ENCODE data around the gene ZBTB40. TPM values are rescaled to one million over a fixed set of nuclear protein-coding genes. Genes with fewer than 3 reads are reported as not detected.

Gene ZBTB40
- total RNA-seq, 1 experiment from 2014 or later: 11.2 TPM

DNA sequence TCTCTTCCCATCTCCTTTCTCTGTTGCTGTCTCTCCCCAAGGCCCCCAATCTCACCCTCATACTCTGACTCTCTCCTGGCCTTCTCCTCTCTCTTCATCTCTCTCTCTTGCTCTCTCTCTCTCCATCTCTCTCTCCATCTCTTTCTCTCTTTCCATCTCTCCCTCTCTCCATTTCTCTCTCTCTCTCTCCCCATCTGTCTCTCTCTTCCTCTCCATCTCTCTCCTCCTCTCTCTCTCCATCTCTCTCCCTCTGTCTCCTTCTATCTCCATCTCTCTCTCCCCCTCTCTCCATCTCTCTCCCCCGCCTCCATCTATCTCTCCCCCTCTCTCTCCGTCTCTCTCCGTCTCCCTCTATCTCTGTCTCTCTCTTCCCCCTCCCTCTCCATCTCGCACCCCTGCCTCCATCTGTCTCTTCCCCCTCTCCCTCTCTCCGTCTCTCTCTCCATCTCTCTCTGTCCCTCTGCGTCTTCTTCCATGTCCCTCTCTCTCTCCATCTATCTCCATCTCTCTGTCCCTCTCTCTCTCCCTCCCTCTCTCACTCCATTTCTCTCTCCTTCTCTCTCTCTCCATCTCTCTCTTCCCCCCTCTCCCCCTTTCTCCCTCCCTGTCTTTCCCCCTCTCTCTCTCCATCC is 95.7 kb downstream of the ZBTB40 start:
- H3K4me3 ChIP-seq: no peak overlapping the region
- H3K9me3 ChIP-seq: no peaks in the 10 kb centered on the region
- no peaks in the 10 kb centered on the region for H3K36me3 ChIP-seq
- no peak for DNase-seq
- peaks cover 3% of the 10 kb centered on the region; the same call in 1 of the 2 replicates for H3K27me3 ChIP-seq

DNA sequence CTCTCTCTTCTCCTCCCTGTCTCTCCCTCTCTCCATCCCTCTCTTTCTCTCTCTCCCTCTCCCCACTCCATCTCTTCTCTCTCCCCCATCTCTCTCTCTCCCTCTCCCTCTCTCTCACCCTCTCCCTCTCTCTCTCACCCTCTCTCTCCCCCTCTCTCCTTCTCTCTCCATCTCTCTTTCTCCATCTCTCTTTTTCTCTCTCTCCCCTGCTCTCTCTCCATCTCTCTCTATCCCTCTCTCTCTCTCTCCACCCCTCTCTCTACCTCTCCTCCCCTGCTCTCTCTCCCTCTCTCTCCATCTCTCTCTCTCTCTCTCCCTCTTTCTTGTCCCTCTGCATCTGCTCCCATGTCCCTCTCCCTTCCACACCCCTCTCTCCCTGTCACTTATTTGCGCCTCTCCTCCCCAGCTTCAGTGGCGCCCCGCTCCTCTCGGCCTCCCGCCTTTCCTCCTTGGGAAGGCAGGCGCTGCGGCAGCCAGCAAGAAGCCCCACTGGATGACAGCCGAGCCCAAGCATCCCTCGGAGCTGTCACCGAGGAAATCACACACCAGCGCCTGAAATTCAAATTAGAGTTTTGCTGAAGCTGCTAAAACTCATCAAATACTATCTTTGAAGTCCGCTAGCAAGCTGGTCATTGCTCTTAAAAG is 96.3 kb downstream of the ZBTB40 start:
- H3K27me3 ChIP-seq: peaks cover 3% of the 10 kb centered on the region; the same call in 1 of the 2 replicates
- H3K36me3 ChIP-seq: no peaks in the 10 kb centered on the region
- no peaks in the 10 kb centered on the region for H3K9me3 ChIP-seq
- H3K4me3 ChIP-seq: no peak overlapping the region
- no peak for DNase-seq

DNA sequence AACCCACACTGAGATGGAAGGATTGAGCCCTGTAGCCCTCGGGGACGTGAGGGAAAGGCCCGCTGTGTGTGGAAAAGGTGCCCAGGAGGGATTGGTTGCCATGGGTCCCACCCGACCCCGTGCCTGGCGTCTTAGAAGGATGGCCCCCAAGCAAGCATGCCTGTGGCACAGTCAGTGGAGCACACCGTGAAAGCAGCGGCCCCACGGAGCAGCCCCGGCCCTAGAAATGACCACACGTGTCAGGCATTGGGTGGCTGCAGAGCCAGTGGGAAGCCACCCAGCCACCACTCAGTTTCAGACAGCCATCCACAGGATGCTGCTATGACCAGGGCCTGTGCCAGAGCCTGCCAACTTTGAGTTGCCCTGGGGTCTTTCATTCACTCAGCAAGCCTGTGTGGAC is 98.4 kb downstream of the ZBTB40 start:
- Histone ChIP-seq H3K27me3 (peaks cover 3% of the 10 kb centered on the region; the same call in 1 of the 2 replicates), H3K4me3 (no peak overlapping the region), H3K9me3 (no peaks in the 10 kb centered on the region), H3K36me3 (no peaks in the 10 kb centered on the region)
- DNase-seq: no peak

DNA sequence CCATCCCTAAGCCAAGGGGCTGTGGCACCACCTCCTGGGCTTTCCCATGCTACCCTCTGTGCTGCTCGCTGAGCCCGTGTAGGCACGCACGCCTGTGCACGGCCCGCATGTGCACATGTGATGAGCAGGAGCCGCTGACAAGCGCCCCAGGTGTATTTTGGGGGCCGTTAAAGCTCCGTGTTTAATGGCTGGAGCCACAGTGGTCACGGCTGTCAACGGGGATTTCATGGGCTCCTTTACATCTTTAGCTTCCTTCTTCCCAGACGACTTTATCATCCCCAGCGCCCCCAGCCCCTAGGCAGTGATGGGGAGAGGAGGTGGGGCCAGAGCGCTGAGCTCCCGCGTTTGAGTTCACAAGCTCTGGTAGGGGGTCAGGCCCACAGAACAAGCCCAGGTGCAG is 99.9 kb downstream of the ZBTB40 start:
- Histone ChIP-seq H3K27me3 (peaks cover 3% of the 10 kb centered on the region; the same call in 1 of the 2 replicates), H3K4me3 (no peak overlapping the region), H3K36me3 (no peaks in the 10 kb centered on the region), H3K9me3 (no peaks in the 10 kb centered on the region)
- no peak for DNase-seq

DNA sequence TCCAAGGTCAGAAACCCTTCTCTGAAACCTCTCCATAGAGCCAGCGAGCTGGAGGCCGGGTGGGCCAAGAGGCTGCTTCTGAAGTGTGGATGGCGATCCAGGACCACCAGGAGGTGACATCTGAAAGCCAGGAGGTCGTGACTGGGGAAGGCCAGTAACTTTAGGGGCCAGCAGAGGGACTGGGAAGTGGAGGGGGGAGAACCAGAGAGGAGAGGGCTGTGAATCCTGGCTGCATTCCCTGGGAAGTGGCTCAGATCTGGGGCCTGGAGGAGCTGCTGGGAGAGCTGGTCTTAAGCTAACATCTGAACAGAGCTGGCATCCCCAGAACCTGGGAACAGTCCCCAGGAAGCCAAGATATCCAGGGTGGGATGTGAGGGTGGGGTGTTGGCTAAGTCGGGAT is 100.4 kb downstream of the ZBTB40 start:
- DNase-seq: no peak
- Histone ChIP-seq H3K36me3 (no peaks in the 10 kb centered on the region), H3K4me3 (no peak overlapping the region), H3K27me3 (peaks cover 3% of the 10 kb centered on the region; the same call in 1 of the 2 replicates), H3K9me3 (no peaks in the 10 kb centered on the region)

DNA sequence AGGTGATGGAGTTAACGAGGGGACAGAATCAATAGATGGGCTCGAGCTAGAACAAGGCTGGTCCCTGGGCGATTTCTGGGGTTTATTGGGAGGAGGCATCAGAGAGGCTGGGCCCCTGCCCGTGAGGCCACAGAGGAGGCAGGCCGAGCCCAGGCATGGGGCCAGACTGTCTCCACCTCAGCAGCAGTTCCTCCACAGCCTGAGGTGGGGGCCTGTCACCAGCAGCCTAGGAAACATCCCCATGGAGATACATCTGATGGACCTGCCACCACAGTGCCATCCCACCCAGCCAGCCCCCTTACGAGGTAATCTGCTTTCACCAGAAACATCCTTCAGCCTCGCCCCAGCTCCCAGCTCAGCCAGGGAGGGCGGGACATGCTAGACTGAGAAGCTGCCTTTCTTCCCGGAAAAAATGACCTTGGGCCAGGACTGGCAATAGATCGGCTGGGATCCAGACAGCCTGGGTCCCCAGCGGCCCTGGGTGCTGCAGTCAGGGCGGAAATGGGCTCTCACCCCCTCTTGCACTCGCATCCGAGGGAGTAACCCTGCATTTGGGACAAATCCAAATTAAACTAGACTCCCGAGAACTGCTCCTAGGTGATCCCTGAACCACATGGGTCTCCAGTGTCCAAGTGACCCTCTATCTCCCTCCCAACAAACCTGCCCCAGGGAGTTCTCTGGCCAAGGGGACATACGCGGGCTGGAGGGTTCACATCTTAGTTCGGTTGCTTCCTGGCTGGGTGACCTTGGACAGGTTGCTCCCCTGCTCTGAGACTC is 101.6 kb downstream of the ZBTB40 start:
- Histone ChIP-seq H3K9me3 (no peaks in the 10 kb centered on the region), H3K27me3 (no peaks in the 10 kb centered on the region; the same call in 1 of the 2 replicates), H3K4me3 (no peak overlapping the region), H3K36me3 (no peaks in the 10 kb centered on the region)
- DNase-seq: no peak

DNA sequence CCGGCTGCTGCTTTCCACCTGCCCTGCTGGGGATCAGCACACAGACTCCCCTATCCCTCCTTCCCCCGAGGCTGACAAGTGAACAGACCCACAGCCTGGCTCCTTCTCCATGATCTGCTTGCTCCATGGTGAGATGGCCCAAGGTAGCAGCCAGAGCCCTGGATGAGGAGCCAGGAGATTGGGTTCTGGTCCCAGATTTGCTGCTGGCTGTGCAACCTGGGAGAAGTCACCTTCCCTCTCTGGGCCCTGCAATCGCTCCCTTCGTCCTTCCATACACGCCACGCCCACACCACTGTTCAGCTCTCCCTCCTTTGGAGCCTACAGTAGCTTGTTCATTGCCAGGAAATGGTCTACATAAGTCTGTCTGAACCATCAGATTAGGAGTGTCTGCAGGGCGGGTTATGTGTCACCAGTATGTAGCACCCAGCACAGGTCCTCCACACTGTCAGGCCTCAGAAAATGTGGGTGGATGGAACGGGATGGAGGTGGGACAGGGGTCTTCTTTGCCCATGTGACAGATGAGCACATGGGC is 102.4 kb downstream of the ZBTB40 start:
- no peaks in the 10 kb centered on the region for H3K9me3 ChIP-seq
- H3K36me3 ChIP-seq: no peaks in the 10 kb centered on the region
- H3K4me3 ChIP-seq: no peak overlapping the region
- H3K27me3 ChIP-seq: peaks cover 4% of the 10 kb centered on the region; the same call in 1 of the 2 replicates
- DNase-seq: no peak

DNA sequence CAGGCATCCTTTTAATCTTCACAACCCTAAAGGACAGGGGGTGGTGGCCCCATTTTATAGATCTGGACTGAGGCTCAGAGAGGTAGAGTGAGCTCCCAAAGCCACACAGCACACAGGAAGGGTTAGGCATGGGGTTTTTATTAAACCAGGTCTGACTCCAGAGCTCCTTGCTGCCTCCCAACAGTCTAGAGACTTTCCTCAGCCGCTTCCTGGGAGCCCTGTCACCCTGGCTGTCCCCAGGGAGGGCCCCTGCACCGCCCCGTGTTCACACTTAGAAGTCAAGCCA is 103.7 kb downstream of the ZBTB40 start:
- H3K9me3 ChIP-seq: no peaks in the 10 kb centered on the region
- H3K36me3 ChIP-seq: no peaks in the 10 kb centered on the region
- no peak for DNase-seq
- no peak overlapping the region for H3K4me3 ChIP-seq
- peaks cover 15% of the 10 kb centered on the region for H3K27me3 ChIP-seq

DNA sequence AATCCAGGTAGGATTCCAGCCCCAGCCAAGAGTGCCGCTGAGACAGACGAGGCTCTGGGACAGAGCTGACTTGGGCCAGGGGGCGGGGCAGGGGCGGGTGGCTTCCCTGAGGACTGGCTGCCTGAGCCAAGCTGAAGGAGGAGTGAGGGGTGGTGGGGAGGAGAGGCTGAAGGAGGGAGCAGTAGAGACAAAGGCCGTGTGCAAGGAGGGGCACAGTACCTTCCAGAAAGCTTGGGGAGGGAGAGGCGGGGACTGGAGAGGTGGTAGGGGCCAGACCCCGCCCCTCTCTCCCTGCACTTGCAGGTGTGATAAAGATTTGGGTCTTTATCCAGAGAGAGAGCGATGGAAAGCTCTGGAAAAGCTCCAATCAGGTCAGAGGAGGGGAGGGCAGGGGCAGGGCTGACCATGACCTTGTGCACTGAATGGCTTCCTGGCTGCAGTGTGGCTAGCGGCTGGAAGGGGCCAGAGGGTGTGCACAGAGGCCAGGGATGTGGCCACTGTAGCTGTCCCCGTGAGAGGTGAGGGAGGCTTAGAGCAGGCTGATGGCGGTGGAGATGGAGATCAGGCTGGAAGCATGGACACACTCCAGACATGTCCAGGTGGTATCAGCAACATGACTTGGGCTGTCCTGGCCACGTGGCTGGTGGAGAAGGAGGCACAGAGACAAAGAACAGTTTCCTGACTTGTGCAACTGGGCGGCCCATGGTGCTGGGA is 104.9 kb downstream of the ZBTB40 start:
- Histone ChIP-seq H3K36me3 (no peaks in the 10 kb centered on the region), H3K27me3 (peaks cover 27% of the 10 kb centered on the region), H3K9me3 (no peaks in the 10 kb centered on the region), H3K4me3 (no peak overlapping the region)
- DNase-seq: no peak

DNA sequence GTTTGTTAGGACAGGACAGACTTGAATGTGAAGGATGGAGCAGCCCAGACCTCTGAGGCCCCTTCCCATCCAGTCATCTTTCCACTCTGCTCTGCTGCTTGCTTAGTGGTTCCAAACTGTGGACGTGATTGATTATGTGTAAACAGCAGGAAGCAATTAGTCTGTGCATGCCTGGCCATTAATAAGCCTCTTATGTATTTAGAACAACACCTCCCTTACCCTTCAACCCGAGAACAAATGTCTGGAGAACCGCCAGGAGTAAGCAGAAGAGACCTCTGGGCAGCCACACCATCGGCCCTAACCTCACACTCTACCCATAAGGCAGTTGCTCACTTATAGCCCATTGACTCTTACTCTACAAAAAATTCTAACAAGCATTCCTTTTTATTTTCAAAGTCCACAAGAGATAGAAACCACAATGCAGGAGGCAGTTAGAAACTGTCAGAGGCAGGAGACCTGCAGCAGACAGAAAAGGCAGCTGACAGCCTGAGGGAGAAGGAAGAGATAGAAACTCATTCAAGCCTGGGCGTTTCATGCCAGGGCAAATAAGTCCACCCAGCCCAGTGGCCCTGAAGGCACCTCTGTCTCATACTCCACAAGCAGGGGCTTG is 105.8 kb downstream of the ZBTB40 start:
- no peak overlapping the region for H3K4me3 ChIP-seq
- H3K9me3 ChIP-seq: no peaks in the 10 kb centered on the region
- no peaks in the 10 kb centered on the region for H3K36me3 ChIP-seq
- peaks cover 35% of the 10 kb centered on the region for H3K27me3 ChIP-seq
- DNase-seq: no peak

DNA sequence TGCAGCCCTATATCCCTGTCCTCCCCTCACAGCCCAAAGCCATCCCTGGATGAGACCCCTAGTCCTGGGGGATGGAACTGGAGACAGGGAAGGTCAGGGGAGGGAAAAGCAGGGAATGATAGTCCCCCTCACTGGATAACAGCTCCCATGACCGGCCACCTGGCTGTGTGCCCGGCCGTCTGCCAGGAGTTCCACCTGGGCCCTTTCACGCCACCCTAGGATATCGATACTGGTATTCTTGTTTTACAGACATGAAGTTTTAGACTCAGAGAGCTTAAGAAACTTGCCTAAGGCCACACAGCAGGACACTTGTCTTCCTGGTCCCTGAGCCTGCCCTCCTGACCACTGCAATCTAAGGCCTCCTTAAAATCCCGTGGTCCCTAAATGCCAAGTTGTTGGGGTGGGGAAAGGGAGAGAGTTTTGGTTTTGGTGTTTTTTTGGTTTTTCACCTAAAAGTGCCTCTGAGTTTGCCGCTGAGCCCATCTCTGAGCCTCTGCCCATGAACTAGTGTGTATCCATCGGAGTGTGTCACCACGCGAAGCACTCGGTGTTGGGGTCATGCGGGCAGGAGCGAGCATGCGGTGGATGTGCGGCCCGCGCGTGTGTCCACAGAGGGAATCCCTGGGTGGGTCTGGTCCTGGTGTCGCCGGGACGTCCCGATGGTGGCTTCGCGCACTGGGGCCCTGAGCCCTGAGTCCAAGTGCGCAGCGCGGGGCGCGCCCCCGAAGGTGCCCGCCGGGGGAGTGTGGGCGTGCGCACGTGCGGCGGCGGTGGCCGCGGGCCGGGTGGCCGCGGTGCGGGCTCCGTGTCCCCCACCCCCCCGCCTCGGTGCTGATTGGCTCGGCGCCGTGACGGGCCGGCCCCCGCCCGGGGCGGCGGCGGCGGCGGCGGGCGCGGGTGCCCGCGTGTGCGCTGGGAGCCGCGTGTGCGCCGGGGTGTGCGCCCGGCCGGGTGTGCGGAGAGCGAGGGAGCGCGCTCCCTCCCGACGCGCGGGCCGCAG is 111.2 kb downstream of the ZBTB40 start, which contains the start of gene EPHA8:
EPHA8 (plus strand) TSS at position 906 of the 1,000 bp plus-strand sequence. CDS start 147 bp downstream, outside the sequence.
- DNase-seq: no peak
- Histone ChIP-seq H3K36me3 (no peaks in the 10 kb centered on the region), H3K4me3 (no peak within 1 kb of the TSS), H3K9me3 (no peaks in the 10 kb centered on the region), H3K27me3 (peaks cover 49% of the 10 kb centered on the region)

DNA sequence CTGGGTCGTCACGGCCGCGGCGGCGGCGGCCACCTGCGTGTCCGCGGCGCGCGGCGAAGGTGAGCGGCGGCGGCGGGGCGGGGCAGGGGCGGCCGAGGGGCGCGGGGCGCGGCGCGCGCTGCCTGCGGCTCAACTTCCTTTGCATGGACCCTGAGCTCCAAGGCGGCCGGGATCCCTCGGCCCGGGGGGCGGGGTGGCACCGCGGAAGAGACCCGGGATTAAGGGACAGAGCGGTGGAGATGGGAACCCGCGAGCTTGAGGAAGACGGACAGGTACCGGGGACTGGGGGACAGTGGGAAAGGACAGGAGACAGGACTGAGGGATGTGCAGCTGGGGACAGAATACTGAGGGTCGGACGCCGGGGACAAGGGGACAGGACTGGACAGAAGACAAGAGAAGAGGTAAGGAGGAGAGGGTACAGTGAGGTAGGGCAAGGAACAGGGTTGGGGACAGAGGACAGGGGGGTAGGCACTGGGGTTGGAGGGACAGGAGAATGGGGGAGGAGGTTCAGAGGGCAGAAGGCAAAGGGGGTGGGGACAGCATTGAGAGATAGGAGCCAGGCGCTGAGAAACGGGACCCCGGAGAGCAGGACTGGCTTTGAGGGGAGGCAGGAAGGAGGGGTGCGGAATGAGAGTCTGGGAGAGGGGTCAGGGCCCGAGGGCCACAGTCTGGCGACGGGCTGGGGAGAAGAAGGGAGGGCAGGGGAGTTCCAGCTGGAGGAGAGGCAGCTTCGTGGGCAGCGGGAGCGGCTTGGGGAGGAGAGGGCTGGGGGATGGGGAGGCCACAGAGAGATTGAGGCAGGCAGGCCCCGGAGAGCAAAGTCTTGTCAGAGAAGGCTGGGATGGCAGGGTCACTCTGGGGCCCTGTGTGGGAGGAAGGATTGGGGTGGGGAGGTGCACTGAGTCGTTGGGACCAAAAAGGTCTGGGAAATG is 112.3 kb downstream of the ZBTB40 start:
- Histone ChIP-seq H3K36me3 (no peaks in the 10 kb centered on the region), H3K9me3 (no peaks in the 10 kb centered on the region), H3K4me3 (no peak overlapping the region), H3K27me3 (peaks cover 46% of the 10 kb centered on the region)
- DNase-seq: no peak

DNA sequence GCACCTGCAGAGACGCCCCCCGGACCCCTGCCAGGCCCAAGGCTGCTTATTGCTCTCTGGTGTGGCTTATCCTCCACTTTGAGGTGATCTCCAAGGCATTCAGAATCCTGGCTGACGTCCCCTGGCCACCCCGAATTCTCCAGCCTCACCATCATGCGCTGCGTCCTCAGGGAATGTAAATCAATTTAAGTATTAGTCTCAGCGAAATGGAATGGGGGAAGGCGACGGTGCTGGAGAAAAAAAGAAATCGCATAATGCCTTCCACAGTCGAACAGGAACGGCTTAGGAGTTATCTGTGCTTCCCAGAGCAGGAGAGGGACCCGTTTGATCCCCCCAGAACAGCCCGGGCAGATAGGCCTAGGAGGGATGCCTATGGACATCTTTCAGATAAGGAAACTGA is 114.5 kb downstream of the ZBTB40 start:
- H3K36me3 ChIP-seq: no peaks in the 10 kb centered on the region
- no peak overlapping the region for H3K4me3 ChIP-seq
- peaks cover 25% of the 10 kb centered on the region for H3K27me3 ChIP-seq
- no peak for DNase-seq
- no peaks in the 10 kb centered on the region for H3K9me3 ChIP-seq

DNA sequence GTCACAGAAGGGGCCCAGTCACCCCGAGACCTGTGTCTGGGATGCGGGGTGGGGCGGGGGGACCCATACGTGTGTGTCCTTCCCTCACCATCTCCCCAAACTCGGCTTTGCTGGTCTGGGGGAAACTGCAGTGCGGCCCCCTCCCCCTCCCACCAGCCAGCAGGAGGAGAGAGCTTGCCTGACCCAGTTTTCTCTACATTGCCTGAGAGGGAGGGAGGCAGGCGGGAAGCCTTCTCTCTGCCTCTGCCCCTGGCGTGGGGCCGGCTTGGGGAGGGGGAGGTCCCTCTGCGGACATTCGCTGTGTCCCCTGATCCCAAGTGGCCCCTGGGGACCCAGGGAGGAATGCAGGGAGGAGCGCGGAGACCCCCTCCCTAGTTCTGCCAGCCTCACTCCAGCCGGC is 115.5 kb downstream of the ZBTB40 start:
- Histone ChIP-seq H3K36me3 (no peaks in the 10 kb centered on the region), H3K4me3 (no peak overlapping the region), H3K27me3 (peaks cover 16% of the 10 kb centered on the region), H3K9me3 (no peaks in the 10 kb centered on the region)
- DNase-seq: no peak

All from MG63 (cell line).